T-cell (primary cell): Measurements from ENCODE around the gene PELI2. TPM values are rescaled to one million over a fixed set of nuclear protein-coding genes. Genes with fewer than 3 reads are reported as not detected.

Source experiments
- ATAC-seq, 4 experiments: fragments of 200-7000 bp in 3 of 4; fragments of 150-1000 bp in 1 of 4; cut with Tn5 transposase; replicated peaks in 1 of 4; 1 replicate in 3 of 4; 2 replicates in 1 of 4; pipeline ENCODE4 v1.10.0; 2021; ENCODE audit warnings: moderate library complexity in 3 of 4, mild to moderate bottlenecking in 2 of 4, moderate number of reproducible peaks in 1 of 4
- CTCF ChIA-PET, 2 donors: fragments of 300-600 bp; sonication (Branson Sonifier 250); formaldehyde crosslinking; loops; one replicate each; lab custom pipeline; 2022; ENCODE audit warnings: antibody characterized with exemption in 2 of 2; lab: Charles Lee
- POLR2A ChIA-PET, 2 donors: fragments of 300-600 bp; sonication (Branson Sonifier 250); formaldehyde crosslinking; loops; one replicate each; lab custom pipeline; 2022; ENCODE audit warnings: antibody characterized with exemption in 2 of 2; lab: Charles Lee
- DNase-seq, 35 experiments: peaks; one replicate each; pipeline versions ENCODE4 v3.0.0 to v3.0.0-alpha.2; 2013 to 2023
- H3K27ac ChIP-seq: one replicate; pipeline ENCODE4 v1.5.1; 2013; ENCODE audit warnings: low read length
- H3K27me3 ChIP-seq, 2 experiments: replicated peaks in 1 of 2; 1 replicate in 1 of 2; 2 replicates in 1 of 2; pipeline versions ENCODE4 v1.6.1 to v1.7.0; 2013; ENCODE audit warnings: low read length in 1 of 2, mixed read lengths in 1 of 2; ENCODE audit not compliant: control insufficient read depth in 2 of 2, insufficient read depth in 2 of 2; ENCODE audit errors: extremely low read depth in 1 of 2
- H3K36me3 ChIP-seq, 2 donors: 1 replicate in 1 of 2; 2 replicates in 1 of 2; pipeline versions ENCODE4 v1.6.1 to v1.7.0; 2013; ENCODE audit warnings: low read length in 1 of 2; ENCODE audit not compliant: control insufficient read depth in 2 of 2, insufficient read depth in 1 of 2; ENCODE audit errors: extremely low read depth in 1 of 2
- H3K4me1 ChIP-seq, 2 experiments: 1 replicate in 1 of 2; 2 replicates in 1 of 2; pipeline versions ENCODE4 v1.6.1 to v1.7.0; 2013; ENCODE audit warnings: low read length in 2 of 2, mixed read lengths in 1 of 2; ENCODE audit not compliant: insufficient read depth in 2 of 2, control insufficient read depth in 1 of 2; ENCODE audit errors: extremely low read depth in 1 of 2
- H3K4me3 ChIP-seq, 2 donors: 1 replicate in 1 of 2; 2 replicates in 1 of 2; pipeline versions ENCODE4 v1.5.1 to v1.7.0; 2013; ENCODE audit warnings: mild to moderate bottlenecking in 2 of 2, low read length in 1 of 2, moderate library complexity in 1 of 2; ENCODE audit not compliant: control insufficient read depth in 1 of 2; ENCODE audit errors: extremely low read depth in 1 of 2
- H3K9me3 ChIP-seq: 2 replicates; pipeline ENCODE4 v1.7.0; 2013
- H3K27ac Mint-ChIP-seq, 2 donors: one replicate each; pipeline ENCODE4 v1.8.0; 2020 to 2021; ENCODE audit warnings: mild to moderate bottlenecking in 2 of 2, mixed read lengths in 2 of 2
- H3K27me3 Mint-ChIP-seq, 2 donors: one replicate each; pipeline ENCODE4 v1.8.0; 2021 to 2022; ENCODE audit warnings: mixed read lengths in 2 of 2
- H3K36me3 Mint-ChIP-seq: one replicate; pipeline ENCODE4 v1.8.0; 2021; ENCODE audit warnings: mixed read lengths
- H3K4me1 Mint-ChIP-seq, 3 donors: one replicate each; pipeline ENCODE4 v1.8.0; 2020 to 2022; ENCODE audit warnings: mixed read lengths in 3 of 3, mild to moderate bottlenecking in 1 of 3
- H3K4me3 Mint-ChIP-seq, 3 donors: one replicate each; pipeline ENCODE4 v1.8.0; 2020 to 2022; ENCODE audit warnings: mild to moderate bottlenecking in 3 of 3, mixed read lengths in 3 of 3, moderate library complexity in 3 of 3
- H3K9me3 Mint-ChIP-seq, 3 donors: one replicate each; pipeline ENCODE4 v1.8.0; 2020 to 2022; ENCODE audit warnings: mixed read lengths in 3 of 3
- WGBS: methylation state at CpG from one replicate; pipeline ENCODE4 v1.1.5; 2013; ENCODE audit warnings: missing lambda C conversion rate; ENCODE audit not compliant: insufficient coverage; 5-methylcytosine and 5-hydroxymethylcytosine counted together
- total RNA-seq, 35 experiments: library from RNA in 6 of 35; stranded (reverse) in 6 of 35; fragments of 120-200 nt in 1 of 35; gene quantifications; one replicate each; pipeline versions ENCODE4 v1.2.1 to v1.2.4 and lab custom pipeline; 2013 to 2026

The PELI2 gene
- total RNA-seq, 5 donors from 2014 or later (not counting 1 experiment from before 2014, with no cell fraction given), result 9.0 to 12.7 (median 10.5) TPM

DNA sequence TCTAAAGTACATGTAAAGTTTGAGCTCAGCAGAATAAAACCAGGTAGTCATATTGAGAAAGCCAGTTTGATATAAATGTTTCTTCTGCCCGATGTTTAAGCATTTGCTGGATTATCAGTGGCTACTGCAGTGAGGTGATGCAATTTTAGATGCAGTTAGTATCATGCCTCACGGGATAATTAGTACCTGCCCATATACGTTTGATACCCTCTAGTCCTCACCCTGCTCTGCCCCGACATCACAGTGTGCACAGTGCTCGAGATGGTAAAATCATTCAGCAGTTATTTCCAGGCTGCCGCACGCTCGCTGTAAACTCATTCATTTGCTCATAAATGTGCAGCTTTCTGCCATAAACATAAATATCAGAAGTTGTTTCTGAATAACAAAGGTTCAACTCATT lies 152.7 kb downstream of the PELI2 start:
- Mint-ChIP-seq H3K9me3 (no peaks in the 10 kb centered on the region), H3K4me3 (no peak overlapping the region), H3K27me3 (no peaks in the 10 kb centered on the region), H3K27ac (no peak overlapping the region), H3K36me3 (peaks cover 4% of the 10 kb centered on the region), H3K4me1 (no peaks in the 10 kb centered on the region)
- H3K9me3 ChIP-seq, result no peaks in the 10 kb centered on the region
- 96% methylated on average over 8 of the region's 8 CpGs for WGBS
- ChIA-PET POLR2A (no interaction called here), CTCF (no interaction called here)
- H3K36me3 ChIP-seq, result no peaks in the 10 kb centered on the region
- H3K4me3 ChIP-seq, result no peak overlapping the region
- no peaks in the 10 kb centered on the region for H3K4me1 ChIP-seq
- H3K27ac ChIP-seq, result no peak overlapping the region
- H3K27me3 ChIP-seq, result no peaks in the 10 kb centered on the region
- ATAC-seq (no peak), DNase-seq (no peak)

DNA sequence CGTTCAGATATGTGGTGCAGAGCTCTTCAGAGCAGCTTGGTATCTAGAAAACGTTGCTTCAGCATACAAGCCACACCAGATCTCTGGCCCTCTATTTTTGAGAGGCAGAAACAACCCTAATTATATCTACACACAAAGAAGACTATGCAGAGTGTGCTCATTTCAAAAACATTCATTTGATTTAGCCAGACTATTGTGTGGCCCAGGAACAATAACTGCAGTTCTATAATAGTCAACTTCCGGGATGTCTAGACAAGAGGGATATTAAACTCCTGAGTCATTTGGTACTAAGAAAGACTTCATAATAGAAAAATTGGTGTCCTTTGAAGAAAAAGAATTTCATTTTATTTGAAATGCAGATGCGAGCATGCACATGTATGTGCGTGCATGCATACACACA lies 153.8 kb downstream of the PELI2 start:
- Histone ChIP-seq H3K4me3 (no peak overlapping the region), H3K27ac (no peak overlapping the region), H3K4me1 (no peaks in the 10 kb centered on the region), H3K36me3 (no peaks in the 10 kb centered on the region), H3K27me3 (no peaks in the 10 kb centered on the region), H3K9me3 (no peaks in the 10 kb centered on the region)
- ChIA-PET CTCF (no interaction called here), POLR2A (no interaction called here)
- Mint-ChIP-seq H3K27ac (no peak overlapping the region), H3K27me3 (no peaks in the 10 kb centered on the region), H3K4me1 (no peaks in the 10 kb centered on the region), H3K9me3 (no peaks in the 10 kb centered on the region), H3K4me3 (no peak overlapping the region), H3K36me3 (peaks cover 4% of the 10 kb centered on the region)
- WGBS, result 78% methylated on average over 5 of the region's 5 CpGs
- no peak for DNase-seq
- ATAC-seq, result no peak

DNA sequence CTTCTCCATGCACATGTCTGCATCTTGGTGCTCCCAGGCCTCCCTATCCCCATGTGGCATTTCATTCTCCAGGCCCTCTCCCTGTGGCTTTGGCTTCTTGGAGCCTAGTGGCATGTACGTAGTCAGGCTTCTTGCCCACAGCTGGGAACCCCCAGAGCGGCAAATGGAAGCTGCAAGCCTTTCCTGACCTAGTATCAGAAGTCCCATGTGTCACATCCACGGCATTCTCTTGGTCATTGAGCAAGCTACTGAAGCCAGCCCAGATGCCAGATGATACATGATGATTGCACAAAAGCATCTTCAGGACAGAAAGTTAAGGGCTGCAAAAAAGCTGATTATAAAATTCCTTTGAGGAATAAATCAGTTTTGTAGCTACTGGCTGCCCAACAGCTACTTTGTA lies 154.9 kb downstream of the PELI2 start:
- CTCF ChIA-PET, result no interaction called here
- peaks cover 4% of the 10 kb centered on the region for H3K36me3 Mint-ChIP-seq
- DNase-seq (no peak), ATAC-seq (no peak)
- Histone ChIP-seq H3K27me3 (no peaks in the 10 kb centered on the region), H3K27ac (no peak overlapping the region), H3K36me3 (no peaks in the 10 kb centered on the region), H3K9me3 (no peaks in the 10 kb centered on the region), H3K4me3 (no peak overlapping the region), H3K4me1 (no peaks in the 10 kb centered on the region)
- no peak overlapping the region for H3K27ac Mint-ChIP-seq
- H3K4me1 Mint-ChIP-seq, result no peaks in the 10 kb centered on the region
- 83% methylated on average over 3 of the region's 3 CpGs for WGBS
- no peaks in the 10 kb centered on the region for H3K9me3 Mint-ChIP-seq
- POLR2A ChIA-PET, result no interaction called here
- no peaks in the 10 kb centered on the region for H3K27me3 Mint-ChIP-seq
- H3K4me3 Mint-ChIP-seq, result no peak overlapping the region

DNA sequence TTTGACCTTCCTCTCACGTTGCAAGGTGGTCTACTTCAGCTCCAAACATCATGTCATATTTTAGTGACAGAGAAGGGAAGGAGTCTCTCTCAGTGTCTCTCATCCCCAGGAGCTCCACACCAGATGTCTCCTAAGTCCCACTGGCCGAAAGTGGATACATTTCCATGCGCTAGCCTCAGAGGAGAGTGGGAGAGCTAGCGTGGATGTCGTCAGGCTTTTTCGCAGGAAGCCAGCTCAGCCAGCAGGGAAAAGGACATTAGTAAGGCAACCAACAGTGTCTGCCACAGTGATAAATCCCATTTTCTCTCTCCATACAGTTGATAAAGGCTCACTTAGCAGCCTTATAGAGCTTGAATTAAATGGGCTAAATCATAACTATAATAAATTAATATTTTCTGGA lies 155.7 kb downstream of the PELI2 start:
- Histone ChIP-seq H3K9me3 (no peaks in the 10 kb centered on the region), H3K27ac (no peak overlapping the region), H3K36me3 (no peaks in the 10 kb centered on the region), H3K4me3 (no peak overlapping the region), H3K4me1 (no peaks in the 10 kb centered on the region), H3K27me3 (no peaks in the 10 kb centered on the region)
- H3K36me3 Mint-ChIP-seq, result peaks cover 4% of the 10 kb centered on the region
- H3K4me3 Mint-ChIP-seq, result no peak overlapping the region
- no peaks in the 10 kb centered on the region for H3K27me3 Mint-ChIP-seq
- POLR2A ChIA-PET, result no interaction called here
- H3K9me3 Mint-ChIP-seq, result no peaks in the 10 kb centered on the region
- DNase-seq (no peak), ATAC-seq (no peak)
- H3K4me1 Mint-ChIP-seq, result no peaks in the 10 kb centered on the region
- no CpG with 5 or more reads among the region's 6 CpGs for WGBS
- no peak overlapping the region for H3K27ac Mint-ChIP-seq
- CTCF ChIA-PET, result no interaction called here

DNA sequence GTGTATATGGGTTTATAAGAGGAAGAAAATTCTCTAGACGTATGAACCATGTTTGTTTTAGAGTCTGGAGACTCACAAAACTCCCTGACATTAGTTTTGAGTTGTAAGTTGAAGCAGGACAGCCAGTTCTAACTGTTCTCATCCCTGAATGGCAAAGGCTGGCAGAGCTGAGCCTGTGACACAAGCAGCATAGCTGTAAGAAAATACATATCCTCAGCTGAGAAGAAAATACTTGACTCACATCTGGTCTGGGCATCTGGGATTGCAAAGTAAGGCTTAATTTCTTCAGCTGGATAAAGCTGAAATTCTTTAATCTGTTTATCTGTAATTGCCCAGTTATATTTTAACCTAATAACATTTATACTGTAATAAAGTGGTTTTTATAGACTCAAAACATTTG lies 156.3 kb downstream of the PELI2 start:
- no CpG with 5 or more reads among the region's 1 CpG for WGBS

DNA sequence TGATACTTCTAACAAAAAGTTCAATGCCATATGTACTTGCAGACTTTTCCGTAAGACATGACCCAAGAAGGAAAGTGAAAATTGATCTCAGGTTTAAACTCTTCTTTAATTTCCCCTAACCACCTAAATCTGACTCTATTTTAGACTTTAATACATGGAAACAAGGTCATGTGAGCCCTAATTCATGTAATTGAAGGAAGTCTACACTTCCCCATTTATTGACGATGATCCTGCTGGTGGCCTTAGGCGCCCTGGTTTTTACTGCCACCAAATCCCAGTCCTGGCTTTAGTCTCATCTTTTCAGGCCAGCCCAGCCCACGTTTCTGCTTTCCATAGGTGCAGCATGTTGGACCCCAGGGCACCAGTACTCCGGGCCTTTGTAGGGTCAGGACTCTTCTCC lies 157.9 kb downstream of the PELI2 start:
- H3K27ac Mint-ChIP-seq, result no peak overlapping the region
- no peaks in the 10 kb centered on the region for H3K4me1 Mint-ChIP-seq
- H3K4me3 ChIP-seq, result no peak overlapping the region
- WGBS, result 87% methylated on average over 4 of the region's 5 CpGs
- no peaks in the 10 kb centered on the region for H3K9me3 Mint-ChIP-seq
- ATAC-seq (no peak), DNase-seq (no peak)
- H3K4me3 Mint-ChIP-seq, result no peak overlapping the region
- H3K36me3 Mint-ChIP-seq, result peaks cover 8% of the 10 kb centered on the region
- H3K27me3 Mint-ChIP-seq, result no peaks in the 10 kb centered on the region
- H3K27ac ChIP-seq, result no peak overlapping the region
- ChIA-PET CTCF (no interaction called here), POLR2A (no interaction called here)
- no peaks in the 10 kb centered on the region for H3K9me3 ChIP-seq
- no peaks in the 10 kb centered on the region for H3K27me3 ChIP-seq
- no peaks in the 10 kb centered on the region for H3K36me3 ChIP-seq
- no peaks in the 10 kb centered on the region for H3K4me1 ChIP-seq

More for the DNA sequence above, 156.3 kb downstream of the PELI2 start:
- no peak overlapping the region for H3K27ac Mint-ChIP-seq
- ChIA-PET POLR2A (no interaction called here), CTCF (no interaction called here)
- H3K4me1 Mint-ChIP-seq, result no peaks in the 10 kb centered on the region
- DNase-seq (no peak), ATAC-seq (no peak)
- H3K9me3 Mint-ChIP-seq, result no peaks in the 10 kb centered on the region
- H3K9me3 ChIP-seq, result no peaks in the 10 kb centered on the region
- H3K27me3 Mint-ChIP-seq, result no peaks in the 10 kb centered on the region
- H3K4me1 ChIP-seq, result no peaks in the 10 kb centered on the region
- no peak overlapping the region for H3K4me3 ChIP-seq
- H3K27ac ChIP-seq, result no peak overlapping the region
- peaks cover 4% of the 10 kb centered on the region for H3K36me3 Mint-ChIP-seq
- H3K27me3 ChIP-seq, result no peaks in the 10 kb centered on the region
- H3K36me3 ChIP-seq, result no peaks in the 10 kb centered on the region
- H3K4me3 Mint-ChIP-seq, result no peak overlapping the region

DNA sequence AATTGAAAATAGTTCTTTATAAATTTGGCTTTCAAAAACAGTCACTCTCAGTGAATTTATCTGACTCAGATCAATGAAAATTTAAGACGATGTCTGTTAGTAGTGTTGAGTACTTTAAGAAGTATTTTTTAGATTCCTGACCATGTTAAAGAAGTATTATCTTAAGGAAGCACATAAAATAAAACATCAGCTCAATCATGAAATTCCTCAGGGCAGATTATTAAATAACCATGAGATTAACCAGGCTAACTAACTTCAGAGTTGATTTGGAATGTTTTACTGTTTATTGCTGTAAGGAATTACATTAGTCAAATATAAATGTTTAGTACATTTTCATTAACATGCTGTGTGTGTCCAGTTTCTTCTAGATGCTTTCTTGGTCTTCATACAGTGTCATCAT lies 160.2 kb downstream of the PELI2 start:
- no peaks in the 10 kb centered on the region for H3K9me3 Mint-ChIP-seq
- Histone ChIP-seq H3K36me3 (no peaks in the 10 kb centered on the region), H3K4me1 (no peaks in the 10 kb centered on the region), H3K27ac (no peak overlapping the region), H3K9me3 (no peaks in the 10 kb centered on the region), H3K27me3 (no peaks in the 10 kb centered on the region), H3K4me3 (no peak overlapping the region)
- H3K27ac Mint-ChIP-seq, result no peak overlapping the region
- no peak for DNase-seq
- H3K4me1 Mint-ChIP-seq, result no peaks in the 10 kb centered on the region
- H3K27me3 Mint-ChIP-seq, result no peaks in the 10 kb centered on the region
- H3K36me3 Mint-ChIP-seq, result peaks cover 8% of the 10 kb centered on the region
- H3K4me3 Mint-ChIP-seq, result no peak overlapping the region
- POLR2A ChIA-PET, result interaction anchor here in 1 of 2 donors (0.6 kb wide), 1 partner anchor 25 kb away, joined by 15 read pairs; no protein-coding TSS in a partner anchor
- no peak for ATAC-seq
- WGBS, result no CpG with 5 or more reads among the region's 1 CpG
- CTCF ChIA-PET, result no interaction called here
